Adrenal gland (tissue), 12 donors: ENCODE data around the gene HRG. TPM values are rescaled to one million over a fixed set of nuclear protein-coding genes. Genes with fewer than 3 reads are reported as not detected.

ENCODE experiments used
- DNase-seq, 7 donors: peaks; one replicate each; pipeline ENCODE4 v3.0.0-alpha.2; 2019 to 2020
- H3K27ac ChIP-seq, 5 donors: fragments of 200-600 bp; sonication (generic) in 4 of 5; 1 replicate in 3 of 5; 2 replicates in 2 of 5; pipeline versions ENCODE4 v1.5.1 to v1.8.0; 2016 to 2020; ENCODE audit warnings: mild to moderate bottlenecking in 1 of 5
- H3K27me3 ChIP-seq: fragments of 200-600 bp; 2 replicates; pipeline ENCODE4 v1.8.0; 2021
- H3K36me3 ChIP-seq, 2 donors: fragments of 200-600 bp; replicated peaks in 1 of 2; 1 replicate in 1 of 2; 2 replicates in 1 of 2; pipeline versions ENCODE4 v1.5.1 to v1.8.0; 2018 to 2022
- H3K4me1 ChIP-seq, 2 donors: fragments of 200-600 bp; replicated peaks in 1 of 2; 1 replicate in 1 of 2; 2 replicates in 1 of 2; pipeline versions ENCODE4 v1.5.1 to v1.8.0; 2018 to 2021
- H3K4me3 ChIP-seq, 4 donors: fragments of 200-600 bp; sonication (generic) in 3 of 4; one replicate each; pipeline ENCODE4 v1.5.1; 2016 to 2018
- H3K9me3 ChIP-seq, 3 donors: fragments of 200-600 bp; sonication (generic) in 1 of 3; replicated peaks in 1 of 3; 1 replicate in 2 of 3; 2 replicates in 1 of 3; pipeline versions ENCODE4 v1.5.1 to v1.8.0; 2016 to 2021
- CTCF ChIP-seq, 6 experiments: fragments of 450-650 bp in 4 of 6; fragments of 200-600 bp in 2 of 6; sonication (generic) in 1 of 6; IDR thresholded peaks; 1 replicate in 5 of 6; 2 replicates in 1 of 6; pipeline versions ENCODE4 v1.5.1 to v1.8.0; 2016 to 2021; ENCODE audit warnings: antibody characterized with exemption in 6 of 6, mild to moderate bottlenecking in 2 of 6, moderate library complexity in 1 of 6
- POLR2A ChIP-seq, 2 donors: fragments of 450-650 bp; IDR thresholded peaks; one replicate each; pipeline ENCODE4 v1.6.1; 2017; ENCODE audit warnings: antibody characterized with exemption in 2 of 2, mild to moderate bottlenecking in 2 of 2, moderate library complexity in 1 of 2
- WGBS, 4 donors: extraction: QIAGEN DNeasy Blood & Tissue Kit in 2 of 4; methylation state at CpG; one replicate each; pipeline versions ENCODE4 v1.1.5 to v1.1.7; 2013 to 2017; 5-methylcytosine and 5-hydroxymethylcytosine counted together
- intact Hi-C, 2 donors: fragments of 100-400 bp; cut with DNase I; formaldehyde crosslinking; loops; one replicate each; pipeline versions ENCODE4 v1.14.1 to v1.15.0; 2022 to 2023
- polyA plus RNA-seq, 3 donors: library from polyadenylated mRNA; stranded (reverse); fragments of 200-250 nt in 2 of 3; fragments of 350-450 nt in 1 of 3; fragmentation: Illumina TruSeq in 1 of 3; extraction: RNeasy Lipid Tissue Mini Kit (QIAGEN cat#74804) in 1 of 3; gene quantifications; one replicate each; pipeline ENCODE4 v1.2.3, GENCODE V29; 2013 to 2014
- total RNA-seq, 9 donors: library from RNA; depleted of rRNA in 4 of 9; stranded (reverse); fragments of >200 nt in 4 of 9; fragments of 120-200 nt in 1 of 9; fragmentation: NEBNext Ultra II Directional in 1 of 9; extraction: Animal tissue kit (Norgen Biotek cat#: 25700) in 1 of 9; gene quantifications; one replicate each; pipeline versions ENCODE4 v1.1.0 to v1.2.4, GENCODE V29; 2013 to 2023
- donor health status: healthy with polysubstance abuse.
- donor health status: Bipolar disorder and iron deficiency.
- donor health status: DM: yes; HTN: yes; CAD: no.
- donor health status: DM: no; HTN: no; CAD: no.
- donor health status: DM: no; HTN: no; CAD: no.
- donor health status: DM: yes; HTN: yes; CAD: no.

The HRG gene
- total and polyA plus RNA-seq, 12 donors, result 0.14 to 0.26 TPM; not detected in 10

- Histone ChIP-seq H3K27me3 (no peaks in the 10 kb centered on the region), H3K36me3 (no peaks in the 10 kb centered on the region), H3K9me3 (no peaks in the 10 kb centered on the region), H3K4me3 (no peak overlapping the region), H3K27ac (no peak overlapping the region), H3K4me1 (no peaks in the 10 kb centered on the region)
- WGBS, 4 donors, result 20 to 59% (median 50%) methylated on average over 2 of the region's 2 CpGs
- DNase-seq, result no peak
- TF ChIP-seq POLR2A (IDR thresholded peaks at IDR 0.05) (no peak), CTCF (IDR thresholded peaks at IDR 0.05) (no peak)
- intact Hi-C loops, result no loop called here
Observed at GRCh38 chr3:186622651-186623310, 43.0 kb upstream of the HRG start.

- TF ChIP-seq CTCF (IDR thresholded peaks at IDR 0.05), result no peak
- Histone ChIP-seq H3K9me3 (no peaks in the 10 kb centered on the region), H3K36me3 (no peaks in the 10 kb centered on the region), H3K27ac (no peak overlapping the region), H3K4me1 (no peaks in the 10 kb centered on the region), H3K4me3 (no peak overlapping the region), H3K27me3 (no peaks in the 10 kb centered on the region)
- DNase-seq, result no peak
- 66 to 73% (median 69%) methylated on average over 4 of the region's 4 CpGs for WGBS, 4 donors
- intact Hi-C loops, result no loop called here
Observed at GRCh38 chr3:186624598-186624997, 41.2 kb upstream of the HRG start.

GRCh38 chr3:186625600-186626042, 40.2 kb upstream of the HRG start:
- intact Hi-C loops, result no loop called here
- no peak for DNase-seq
- H3K4me3 ChIP-seq, result no peak overlapping the region
- H3K27me3 ChIP-seq, result no peaks in the 10 kb centered on the region
- TF ChIP-seq POLR2A (IDR thresholded peaks at IDR 0.05) (no peak), CTCF (IDR thresholded peaks at IDR 0.05) (no peak)
- 48 to 73% (median 62%) methylated on average over 4 of the region's 4 CpGs for WGBS, 4 donors
- H3K27ac ChIP-seq, result no peak overlapping the region
- H3K36me3 ChIP-seq, result no peaks in the 10 kb centered on the region
- no peaks in the 10 kb centered on the region for H3K4me1 ChIP-seq
- H3K9me3 ChIP-seq, result no peaks in the 10 kb centered on the region

GRCh38 chr3:186626254-186626847, 39.5 kb upstream of the HRG start:
- Histone ChIP-seq H3K4me3 (no peak overlapping the region), H3K4me1 (no peaks in the 10 kb centered on the region), H3K27me3 (no peaks in the 10 kb centered on the region), H3K36me3 (no peaks in the 10 kb centered on the region), H3K27ac (no peak overlapping the region), H3K9me3 (no peaks in the 10 kb centered on the region)
- intact Hi-C loops, result no loop called here
- no peak for TF ChIP-seq CTCF (IDR thresholded peaks at IDR 0.05)
- DNase-seq, result no peak
- WGBS, 4 donors, result 54 to 59% (median 57%) methylated on average over 7 of the region's 7 CpGs
